GM18868 (cell line): ENCODE data around the gene PIK3C3.

Experiments used
- ATAC-seq: cut with Tn5 transposase; IDR thresholded peaks from one replicate; pipeline ENCODE4 v1.9.1; 2021; ENCODE audit warnings: mild to moderate bottlenecking, moderate library complexity; ENCODE audit not compliant: unreplicated experiment

PIK3C3 gene

DNA sequence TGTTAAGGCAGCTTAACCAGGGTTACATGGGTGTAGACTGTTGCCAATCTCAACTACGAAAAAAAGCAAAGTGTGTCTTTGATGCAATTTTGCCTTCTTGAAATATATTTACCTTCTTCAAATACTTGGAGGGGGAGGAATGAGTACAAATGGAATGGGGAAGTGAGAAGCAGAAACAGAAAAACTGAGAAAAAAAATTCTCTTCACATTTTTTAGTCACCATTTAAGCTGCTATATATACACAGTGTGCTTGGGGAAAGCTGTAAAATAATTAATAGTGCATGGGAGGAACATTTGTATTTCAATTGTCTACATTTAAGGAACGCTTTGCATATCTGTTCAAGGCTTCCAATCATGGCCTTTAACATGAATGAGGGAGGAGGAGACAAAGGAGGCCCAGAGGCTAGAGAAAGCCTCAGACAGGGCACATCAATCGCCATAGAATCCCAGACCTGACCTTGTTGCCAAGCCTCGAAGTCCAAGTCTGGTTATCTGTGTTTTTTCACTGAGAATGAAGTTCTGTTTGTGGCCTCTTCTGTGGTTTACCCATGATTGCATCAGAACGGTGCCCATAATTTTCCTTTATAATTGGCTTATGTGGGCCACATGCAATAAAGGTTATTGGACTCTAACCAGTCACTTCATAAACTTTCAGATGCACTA is 158.6 kb downstream of the PIK3C3 start:
- peak; percentile 70 for ATAC-seq

DNA sequence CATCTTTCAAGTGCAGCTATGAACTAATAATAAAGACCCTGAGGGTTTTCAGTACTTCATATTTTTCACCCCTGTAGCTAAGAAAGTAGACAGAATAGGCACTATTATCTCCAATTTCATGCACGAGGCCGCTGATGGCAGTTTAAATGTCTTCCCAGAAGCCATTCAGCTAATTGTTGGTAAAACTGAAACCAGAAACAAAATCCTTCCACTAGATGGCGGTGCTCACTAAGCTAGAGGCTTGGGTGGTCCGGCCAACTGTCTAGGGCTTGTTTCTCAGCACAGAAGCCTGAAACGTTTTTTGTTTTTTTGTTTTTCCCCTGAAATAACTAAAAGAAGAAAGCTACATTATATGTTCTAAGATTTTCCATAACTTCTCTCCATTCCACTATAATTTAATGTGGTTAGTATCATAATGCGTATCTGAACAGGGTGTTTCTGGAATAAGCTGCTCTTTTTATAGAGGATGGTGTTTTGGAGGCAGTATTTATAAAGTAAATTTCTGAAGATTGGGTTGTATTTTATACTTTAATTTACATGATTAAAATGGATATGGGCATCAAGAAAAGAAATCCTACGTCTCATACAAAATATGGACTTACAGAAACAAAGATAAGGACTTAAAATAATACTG is 159.4 kb downstream of the PIK3C3 start:
- ATAC-seq = peak; percentile 84

DNA sequence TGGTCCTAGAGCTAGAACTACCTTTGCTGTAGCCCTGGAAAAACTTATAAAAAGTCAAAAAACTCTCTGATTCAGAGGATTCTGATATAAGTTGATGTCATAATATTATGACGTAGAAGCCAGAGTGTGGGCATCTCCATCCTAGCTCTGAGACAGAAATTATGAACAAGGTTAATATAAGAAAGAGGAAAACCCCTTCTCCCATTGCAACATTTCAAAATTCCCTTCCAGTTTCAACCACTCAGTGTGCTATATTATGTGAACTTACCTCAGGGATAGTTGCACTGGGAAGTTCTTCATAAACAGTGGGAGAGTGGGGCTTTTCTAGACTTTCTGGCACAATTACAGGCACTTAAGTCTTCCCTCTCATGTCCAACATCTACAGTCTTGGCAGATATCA is 171.6 kb downstream of the PIK3C3 start:
- ATAC-seq = no peak

DNA sequence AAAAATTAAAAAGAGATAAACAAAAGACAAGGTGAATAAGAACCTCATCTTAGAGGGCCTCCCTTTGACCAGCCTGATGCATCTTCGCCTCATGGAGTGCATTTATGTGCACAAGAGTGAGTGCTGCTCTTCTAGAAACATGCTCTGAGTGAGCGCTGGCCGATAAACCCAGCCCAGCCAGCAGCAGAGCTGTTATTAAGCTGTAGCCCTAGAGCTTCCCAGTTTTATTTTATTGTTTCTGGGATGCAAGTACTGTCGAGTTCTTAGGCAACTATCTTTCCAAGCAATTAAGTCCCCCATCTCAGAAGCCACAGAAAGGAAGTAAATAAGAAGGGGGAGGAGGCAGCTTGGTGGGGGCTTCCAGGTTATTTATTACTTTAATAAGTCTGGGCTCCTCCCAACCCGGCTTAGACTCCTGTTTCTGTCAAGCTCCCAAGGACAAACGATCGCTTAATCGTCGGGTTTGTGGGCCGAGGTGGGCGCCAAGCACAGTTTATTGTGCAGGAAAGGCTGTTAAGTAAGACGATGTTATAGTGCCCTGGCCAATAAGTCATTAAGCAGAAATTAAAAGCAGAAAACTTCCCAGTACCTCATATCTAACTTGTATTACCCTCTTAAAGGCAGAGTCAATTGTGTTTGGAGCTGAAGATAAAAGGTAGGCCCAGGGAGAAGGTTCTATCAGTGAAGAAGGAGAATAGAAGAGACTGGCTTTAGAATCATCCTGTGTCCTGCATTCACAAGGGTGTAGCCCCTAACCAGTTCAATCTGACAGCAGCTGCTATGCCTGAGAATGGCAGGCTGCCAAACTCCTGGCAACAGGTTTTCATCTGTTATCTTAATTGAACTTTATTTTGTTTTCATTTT is 176.3 kb downstream of the PIK3C3 start:
- no peak for ATAC-seq

DNA sequence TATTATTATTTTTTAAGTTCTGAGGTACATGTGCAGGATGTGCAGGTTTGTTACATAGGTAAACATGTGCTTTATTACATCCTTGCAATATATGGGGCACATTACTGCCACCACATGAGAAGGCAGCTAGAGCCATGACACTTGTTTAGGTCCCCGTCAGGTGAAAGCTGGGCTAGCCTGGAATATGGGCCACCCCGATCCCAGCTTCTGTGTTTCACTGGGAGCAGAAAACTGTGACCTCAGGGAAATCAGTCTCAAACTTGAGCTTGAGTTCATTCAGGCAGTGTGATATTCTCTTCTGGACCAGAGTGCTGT is 176.9 kb downstream of the PIK3C3 start:
- no peak for ATAC-seq
